ENCODE data around the gene NUP88.

Gene NUP88

GRCh38 chr17:5380491-5381135 lies 38.8 kb downstream of the NUP88 start:
- in situ Hi-C loops (cut with MboI; ENCODE audit: low sequenced_read_pairs, unreplicated experiment), result no loop called here
- no peak for DNase-seq (ENCODE audit: low spot score)
- TF ChIP-seq, protein P1, sequence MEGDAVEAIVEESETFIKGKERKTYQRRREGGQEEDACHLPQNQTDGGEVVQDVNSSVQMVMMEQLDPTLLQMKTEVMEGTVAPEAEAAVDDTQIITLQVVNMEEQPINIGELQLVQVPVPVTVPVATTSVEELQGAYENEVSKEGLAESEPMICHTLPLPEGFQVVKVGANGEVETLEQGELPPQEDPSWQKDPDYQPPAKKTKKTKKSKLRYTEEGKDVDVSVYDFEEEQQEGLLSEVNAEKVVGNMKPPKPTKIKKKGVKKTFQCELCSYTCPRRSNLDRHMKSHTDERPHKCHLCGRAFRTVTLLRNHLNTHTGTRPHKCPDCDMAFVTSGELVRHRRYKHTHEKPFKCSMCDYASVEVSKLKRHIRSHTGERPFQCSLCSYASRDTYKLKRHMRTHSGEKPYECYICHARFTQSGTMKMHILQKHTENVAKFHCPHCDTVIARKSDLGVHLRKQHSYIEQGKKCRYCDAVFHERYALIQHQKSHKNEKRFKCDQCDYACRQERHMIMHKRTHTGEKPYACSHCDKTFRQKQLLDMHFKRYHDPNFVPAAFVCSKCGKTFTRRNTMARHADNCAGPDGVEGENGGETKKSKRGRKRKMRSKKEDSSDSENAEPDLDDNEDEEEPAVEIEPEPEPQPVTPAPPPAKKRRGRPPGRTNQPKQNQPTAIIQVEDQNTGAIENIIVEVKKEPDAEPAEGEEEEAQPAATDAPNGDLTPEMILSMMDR (IDR thresholded peaks at IDR 0.05; ENCODE audit: borderline replicate concordance, control extremely low read depth, extremely low read depth, insufficient read depth, missing control alignments), result no peak

- no peak for DNase-seq (ENCODE audit: low spot score)
- TF ChIP-seq, protein P1 (IDR thresholded peaks at IDR 0.05; ENCODE audit: borderline replicate concordance, control extremely low read depth, extremely low read depth, insufficient read depth, missing control alignments), result no peak
- in situ Hi-C loops (cut with MboI; ENCODE audit: low sequenced_read_pairs, unreplicated experiment), result no loop called here
These were observed 39.9 kb downstream of the NUP88 start for GRCh38 chr17:5379351-5380107.

- TF ChIP-seq, protein P1 (IDR thresholded peaks at IDR 0.05; ENCODE audit: borderline replicate concordance, control extremely low read depth, extremely low read depth, insufficient read depth, missing control alignments), result peak; percentile 7
- DNase-seq (ENCODE audit: low spot score), result no peak
- in situ Hi-C loops (cut with MboI; ENCODE audit: low sequenced_read_pairs, unreplicated experiment), result no loop called here
These were observed 40.8 kb downstream of the NUP88 start for GRCh38 chr17:5378566-5379207.

DNA sequence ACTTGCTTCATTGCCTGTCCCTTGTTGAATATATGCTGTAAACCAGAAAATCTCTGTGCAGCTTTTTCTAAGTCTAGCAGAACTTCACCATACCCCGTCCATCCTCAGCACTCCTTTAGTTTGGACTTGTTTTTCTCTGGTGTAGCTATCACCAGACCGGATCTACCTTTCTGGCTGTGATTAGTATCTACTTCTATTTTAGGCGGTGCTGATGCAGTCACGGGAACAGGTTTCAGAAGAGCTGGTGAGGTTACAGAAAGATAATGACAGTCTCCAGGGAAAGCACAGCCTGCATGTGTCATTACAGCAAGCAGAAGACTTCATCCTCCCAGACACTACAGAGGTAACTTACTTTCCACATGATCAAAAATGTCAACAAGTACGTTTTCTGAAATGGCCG lies 46.4 kb downstream of the NUP88 start:
- peak; percentile 49 for DNase-seq (ENCODE audit: low spot score)
- TF ChIP-seq, protein P1 (IDR thresholded peaks at IDR 0.05; ENCODE audit: borderline replicate concordance, control extremely low read depth, extremely low read depth, insufficient read depth, missing control alignments), result no peak
- in situ Hi-C loops (cut with MboI; ENCODE audit: low sequenced_read_pairs, unreplicated experiment), result no loop called here

DNA sequence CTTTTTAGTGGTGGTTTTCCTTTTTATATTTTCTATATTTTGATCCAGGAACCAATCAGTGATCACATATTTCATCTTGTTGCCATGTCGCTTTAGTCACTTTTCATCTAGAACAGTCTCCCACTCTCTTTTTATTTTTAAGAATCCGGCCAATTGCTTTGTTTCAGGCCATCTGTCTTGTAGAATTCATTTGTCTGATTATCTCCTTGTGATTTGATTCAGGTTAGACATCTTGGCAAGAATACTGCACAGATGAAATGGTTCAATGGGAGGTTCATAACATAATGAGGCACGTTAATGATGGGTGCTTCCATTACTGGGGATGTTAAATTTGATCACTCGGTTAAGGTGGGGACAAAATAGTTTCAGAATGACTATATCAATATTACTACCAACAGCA lies 49.1 kb downstream of the NUP88 start:
- in situ Hi-C loops (cut with MboI; ENCODE audit: low sequenced_read_pairs, unreplicated experiment), result no loop called here
- TF ChIP-seq, protein P1 (IDR thresholded peaks at IDR 0.05; ENCODE audit: borderline replicate concordance, control extremely low read depth, extremely low read depth, insufficient read depth, missing control alignments), result no peak
- no peak for DNase-seq (ENCODE audit: low spot score)

DNA sequence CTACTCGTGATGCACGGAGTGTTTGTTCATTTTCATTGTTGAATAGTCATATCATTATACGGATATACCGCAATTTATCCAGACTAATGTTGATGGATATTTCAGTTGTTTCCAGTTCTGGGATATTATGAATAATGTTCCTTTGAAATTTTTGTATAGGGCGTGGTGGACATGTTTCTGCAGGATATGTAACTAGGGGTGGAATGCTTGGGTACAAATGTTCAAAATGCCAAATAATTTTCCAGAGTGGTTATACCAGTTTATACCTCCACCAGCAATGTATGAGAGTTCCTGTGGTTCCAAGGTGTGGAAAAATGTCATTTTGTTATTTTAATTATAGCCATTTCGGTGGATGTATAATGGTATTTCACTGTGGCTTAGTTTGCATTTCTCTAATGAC lies 53.6 kb downstream of the NUP88 start:
- DNase-seq (ENCODE audit: low spot score), result no peak
- in situ Hi-C loops (cut with MboI; ENCODE audit: low sequenced_read_pairs, unreplicated experiment), result loop anchor here (10.0 kb wide), 1 partner anchor 59 kb away; the partner anchor contains the start of gene RPAIN
- TF ChIP-seq, protein P1 (IDR thresholded peaks at IDR 0.05; ENCODE audit: borderline replicate concordance, control extremely low read depth, extremely low read depth, insufficient read depth, missing control alignments), result no peak

Data from GM13976 (cell line).